Upper lobe of right lung (tissue), 1 donor: ENCODE measurements around the gene NXN. TPM values are rescaled to one million over a fixed set of nuclear protein-coding genes. Genes with fewer than 3 reads are reported as not detected.
A peak's percentile ranks its signal among the peaks of the same experiment; 100 is the strongest.
"Not testable (repeated sequence)": the region's sequence is repeated elsewhere in the genome, so short reads cannot be mapped to it uniquely, and the experiment has no call there.

ENCODE experiments used
- ATAC-seq: fragments of 200-7000 bp; cut with Tn5 transposase; one replicate; pipeline ENCODE4 v1.9.1; 2020; ENCODE audit warnings: mild to moderate bottlenecking, moderate library complexity
- DNase-seq: peaks from one replicate; pipeline ENCODE4 v3.0.0-alpha.2; 2020
- H3K27ac ChIP-seq: fragments of 200-600 bp; one replicate; pipeline ENCODE4 v1.8.0; 2022
- H3K27me3 ChIP-seq: fragments of 200-600 bp; one replicate; pipeline ENCODE4 v1.8.0; 2022; ENCODE audit warnings: mild to moderate bottlenecking
- H3K36me3 ChIP-seq: fragments of 200-600 bp; one replicate; pipeline ENCODE4 v1.8.0; 2022
- H3K4me1 ChIP-seq: fragments of 200-600 bp; one replicate; pipeline ENCODE4 v1.8.0; 2022
- H3K4me3 ChIP-seq: fragments of 200-600 bp; one replicate; pipeline ENCODE4 v1.8.0; 2022; ENCODE audit warnings: mild to moderate bottlenecking
- H3K9me3 ChIP-seq: fragments of 200-600 bp; one replicate; pipeline ENCODE4 v1.8.0; 2022
- intact Hi-C: fragments of 100-400 bp; cut with DNase I; formaldehyde crosslinking; loops from one replicate; pipeline ENCODE4 v1.11.0; 2022
- total RNA-seq: library from RNA; stranded (reverse); fragmentation: NEBNext Ultra II Directional; extraction: Animal tissue kit (Norgen Biotek cat#: 25700); gene quantifications from one replicate; pipeline ENCODE4 v1.2.1, GENCODE V29; 2021
- TF ChIP-seq, protein P1 (sequence below): fragments of 200-600 bp; IDR thresholded peaks from one replicate; pipeline ENCODE4 v1.8.0; 2022; ENCODE audit warnings: antibody characterized with exemption
- donor health status: DM: no; HTN: yes; CAD: no; lungs with severe emphysema.

Gene NXN
- total RNA-seq, 1 donor from 2014 or later = 57.3 TPM

DNA sequence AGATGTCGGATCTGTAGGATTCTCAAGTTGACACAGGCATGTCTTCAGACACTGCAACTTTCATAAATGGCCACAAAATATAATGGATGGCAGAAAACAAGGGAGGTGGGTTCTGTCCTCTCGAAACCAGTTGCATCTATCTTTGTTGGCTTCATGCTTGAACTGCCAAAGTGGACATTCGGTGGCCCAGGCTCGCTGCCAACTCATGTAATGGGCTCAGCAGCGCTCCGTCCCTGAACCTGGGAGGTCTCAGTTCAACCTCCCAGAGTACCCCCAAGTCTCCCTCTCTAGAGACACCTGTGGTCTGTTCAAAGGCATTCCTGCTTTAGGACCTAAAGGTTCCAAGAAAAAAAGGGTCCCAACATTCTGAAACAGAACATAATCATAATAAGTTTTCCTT lies 71.9 kb downstream of the NXN start:
- intact Hi-C loops = no loop called here
- DNase-seq (no peak), ATAC-seq (no peak)
- TF ChIP-seq, protein P1, sequence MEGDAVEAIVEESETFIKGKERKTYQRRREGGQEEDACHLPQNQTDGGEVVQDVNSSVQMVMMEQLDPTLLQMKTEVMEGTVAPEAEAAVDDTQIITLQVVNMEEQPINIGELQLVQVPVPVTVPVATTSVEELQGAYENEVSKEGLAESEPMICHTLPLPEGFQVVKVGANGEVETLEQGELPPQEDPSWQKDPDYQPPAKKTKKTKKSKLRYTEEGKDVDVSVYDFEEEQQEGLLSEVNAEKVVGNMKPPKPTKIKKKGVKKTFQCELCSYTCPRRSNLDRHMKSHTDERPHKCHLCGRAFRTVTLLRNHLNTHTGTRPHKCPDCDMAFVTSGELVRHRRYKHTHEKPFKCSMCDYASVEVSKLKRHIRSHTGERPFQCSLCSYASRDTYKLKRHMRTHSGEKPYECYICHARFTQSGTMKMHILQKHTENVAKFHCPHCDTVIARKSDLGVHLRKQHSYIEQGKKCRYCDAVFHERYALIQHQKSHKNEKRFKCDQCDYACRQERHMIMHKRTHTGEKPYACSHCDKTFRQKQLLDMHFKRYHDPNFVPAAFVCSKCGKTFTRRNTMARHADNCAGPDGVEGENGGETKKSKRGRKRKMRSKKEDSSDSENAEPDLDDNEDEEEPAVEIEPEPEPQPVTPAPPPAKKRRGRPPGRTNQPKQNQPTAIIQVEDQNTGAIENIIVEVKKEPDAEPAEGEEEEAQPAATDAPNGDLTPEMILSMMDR = no peak
- Histone ChIP-seq H3K4me1 (peaks cover 7% of the 10 kb centered on the region), H3K36me3 (no peaks in the 10 kb centered on the region), H3K9me3 (no peaks in the 10 kb centered on the region), H3K27ac (no peak overlapping the region), H3K27me3 (no peaks in the 10 kb centered on the region), H3K4me3 (no peak overlapping the region)

DNA sequence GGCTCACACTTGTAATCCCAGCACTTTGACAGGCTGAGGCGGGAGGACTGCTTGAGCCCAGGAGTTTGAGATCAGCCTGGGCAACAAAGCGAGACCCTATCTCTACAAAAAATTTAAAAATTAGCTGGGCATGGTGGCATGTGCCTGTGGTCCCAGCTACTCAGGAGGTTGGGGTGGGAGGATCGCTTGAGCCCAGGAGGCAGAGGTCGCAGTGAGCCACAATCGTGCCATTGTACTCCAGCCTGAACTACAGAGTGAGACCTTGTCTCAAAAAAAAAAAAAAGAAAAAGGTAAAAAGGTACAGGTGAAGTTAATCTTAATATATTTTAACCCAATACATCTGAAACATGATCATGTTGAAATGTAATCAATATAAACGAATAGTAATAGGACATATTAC lies 73.9 kb downstream of the NXN start:
- peaks cover 17% of the 10 kb centered on the region for H3K4me1 ChIP-seq
- ATAC-seq, DNase-seq, intact Hi-C loops, H3K27me3 ChIP-seq, H3K4me3 ChIP-seq, H3K9me3 ChIP-seq, H3K27ac ChIP-seq, H3K36me3 ChIP-seq: not testable (repeated sequence)

DNA sequence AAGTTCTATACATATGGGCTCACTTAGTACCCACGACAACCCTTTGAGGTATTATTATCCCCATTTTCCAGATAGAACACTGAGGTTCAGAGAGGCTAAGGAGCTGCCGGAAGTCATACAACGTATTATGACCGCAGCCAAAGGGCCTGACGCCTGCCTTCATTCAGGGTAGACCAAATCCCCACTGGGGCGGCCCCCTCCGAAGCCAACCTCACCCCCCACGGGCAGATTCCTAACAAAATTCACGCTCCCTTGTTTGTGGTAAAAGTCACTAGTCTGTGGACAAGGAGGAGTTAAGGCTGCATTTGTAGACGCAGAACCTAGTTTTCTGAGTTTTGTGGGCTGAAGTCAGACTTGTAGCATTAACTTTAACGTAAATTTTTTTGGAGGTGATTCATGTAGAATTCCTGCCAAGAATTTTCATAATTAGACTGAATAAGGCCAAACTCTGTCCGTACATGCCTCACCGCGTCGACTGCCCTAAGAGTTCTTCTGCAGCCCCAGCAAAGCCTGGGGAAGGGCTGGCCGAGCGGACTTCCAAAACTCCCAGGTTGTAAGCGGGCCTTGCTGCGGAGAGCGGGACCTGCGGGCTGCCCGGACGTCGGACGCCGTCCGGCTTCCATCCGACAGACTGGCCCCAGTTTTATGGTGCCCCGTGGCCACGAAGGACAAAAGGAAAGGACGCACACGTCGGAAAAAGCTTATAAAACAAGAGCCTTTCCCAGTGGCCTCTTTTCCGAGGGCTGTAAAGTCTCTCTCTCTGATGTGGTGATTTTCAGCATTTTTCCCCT lies 75.7 kb downstream of the NXN start:
- H3K9me3 ChIP-seq = no peaks in the 10 kb centered on the region
- no peaks in the 10 kb centered on the region for H3K36me3 ChIP-seq
- no peak for ATAC-seq
- no peak overlapping the region for H3K27ac ChIP-seq
- intact Hi-C loops = no loop called here
- H3K4me1 ChIP-seq = peaks cover 23% of the 10 kb centered on the region
- H3K4me3 ChIP-seq = no peak overlapping the region
- TF ChIP-seq, protein P1 = no peak
- DNase-seq = no peak
- H3K27me3 ChIP-seq = no peaks in the 10 kb centered on the region

DNA sequence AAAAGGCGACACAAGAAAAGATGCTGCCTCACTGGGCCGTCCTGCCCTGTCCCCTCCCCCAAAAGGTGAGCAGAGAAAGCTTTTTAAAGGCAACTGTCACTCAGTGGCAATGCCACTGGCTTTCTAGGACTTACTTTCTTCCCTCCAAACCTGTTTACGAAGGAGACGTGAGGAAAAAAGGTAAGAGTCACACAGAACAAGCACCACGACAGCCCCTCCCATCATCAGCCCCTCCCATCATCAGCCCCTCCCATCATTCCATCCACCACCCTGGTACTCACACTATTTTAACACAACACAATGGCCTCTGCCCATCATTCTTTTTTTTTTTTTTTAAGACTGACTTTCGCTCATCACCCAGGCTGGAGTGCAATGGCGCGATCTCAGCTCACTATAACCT lies 77.1 kb downstream of the NXN start:
- no peaks in the 10 kb centered on the region for H3K9me3 ChIP-seq
- DNase-seq = no peak
- H3K36me3 ChIP-seq = no peaks in the 10 kb centered on the region
- no peaks in the 10 kb centered on the region for H3K27me3 ChIP-seq
- intact Hi-C loops = no loop called here
- no peak overlapping the region for H3K4me3 ChIP-seq
- H3K27ac ChIP-seq = peak overlapping the region; percentile 70
- TF ChIP-seq, protein P1 = no peak
- H3K4me1 ChIP-seq = peaks cover 25% of the 10 kb centered on the region
- no peak for ATAC-seq

DNA sequence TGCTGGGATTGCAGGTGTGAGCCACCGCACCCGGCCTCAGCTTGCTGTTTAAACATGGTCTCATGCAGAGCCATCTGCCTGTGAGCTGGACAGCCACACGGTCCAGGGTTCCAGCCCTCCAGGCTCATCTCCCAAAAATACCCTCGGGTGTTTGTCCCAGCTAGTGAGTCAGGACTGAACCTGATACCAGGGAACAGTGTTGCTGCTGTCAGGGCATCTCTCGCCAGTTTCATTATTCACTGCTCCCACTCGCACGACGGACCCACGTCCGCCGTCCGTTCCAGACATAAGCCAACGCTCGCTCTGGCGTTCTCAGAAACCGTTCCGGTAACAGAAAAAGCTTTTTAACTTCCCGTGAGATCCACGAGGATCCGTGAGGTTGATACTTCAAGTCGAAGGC lies 77.6 kb downstream of the NXN start:
- Histone ChIP-seq H3K27ac (peak overlapping the region; percentile 70), H3K9me3 (no peaks in the 10 kb centered on the region), H3K4me3 (no peak overlapping the region), H3K4me1 (peaks cover 29% of the 10 kb centered on the region), H3K27me3 (no peaks in the 10 kb centered on the region), H3K36me3 (no peaks in the 10 kb centered on the region)
- intact Hi-C loops = no loop called here
- DNase-seq = no peak
- no peak for ATAC-seq
- TF ChIP-seq, protein P1 = no peak

DNA sequence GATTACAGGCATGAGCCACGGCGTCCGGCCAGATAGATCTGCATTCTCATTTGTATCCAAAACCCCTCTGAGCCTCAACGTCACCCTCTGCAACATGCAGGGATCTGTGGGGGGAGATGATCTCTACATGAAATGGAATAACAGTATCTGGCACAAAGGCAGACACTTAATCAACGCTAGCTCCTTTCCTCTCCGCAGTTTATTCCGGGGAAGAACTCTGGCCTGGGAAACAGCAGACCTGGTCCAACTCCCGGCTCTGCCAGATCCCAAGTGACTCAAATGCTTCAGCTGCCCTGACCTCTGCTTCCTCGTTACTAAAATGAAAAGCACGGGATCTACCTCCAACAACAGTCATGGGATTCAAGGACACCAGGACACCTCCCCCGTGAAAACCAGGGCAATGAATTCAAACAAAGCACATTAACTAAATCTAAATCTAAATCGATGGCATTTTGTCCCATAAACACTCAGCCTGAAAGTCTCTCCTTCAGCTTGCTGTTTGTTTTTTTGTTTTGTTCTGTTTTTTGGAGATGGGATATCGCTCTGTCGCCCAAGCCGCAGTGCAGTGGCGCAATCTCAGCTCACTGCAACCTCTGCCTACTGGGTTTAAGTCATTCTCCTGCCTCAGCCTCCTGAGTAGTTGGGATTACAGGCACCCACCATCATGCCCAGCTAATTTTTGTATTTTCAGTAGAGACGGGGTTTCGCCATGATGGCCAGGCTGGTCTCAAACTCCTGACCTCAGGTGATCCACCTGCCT lies 78.2 kb downstream of the NXN start:
- H3K4me3 ChIP-seq = no peak overlapping the region
- intact Hi-C loops = no loop called here
- TF ChIP-seq, protein P1 = no peak
- H3K36me3 ChIP-seq = no peaks in the 10 kb centered on the region
- peaks cover 29% of the 10 kb centered on the region for H3K4me1 ChIP-seq
- no peaks in the 10 kb centered on the region for H3K9me3 ChIP-seq
- ATAC-seq (peak; percentile 55), DNase-seq (no peak)
- H3K27me3 ChIP-seq = no peaks in the 10 kb centered on the region
- H3K27ac ChIP-seq = peak overlapping the region; percentile 70
